MM.1S (cell line): ENCODE data around the gene TECPR2.

Source experiments
- DNase-seq: peaks from one replicate; pipeline ENCODE4 v3.0.0-alpha.2; 2015
- H2AFZ ChIP-seq: fragments of 300-600 bp; sonication (generic); 2 replicates; pipeline ENCODE4 v1.6.0; 2016; ENCODE audit warnings: antibody characterized with exemption, low read length
- H3F3A ChIP-seq: fragments of 300-600 bp; sonication (generic); 2 replicates; pipeline ENCODE4 v1.6.1; 2016; ENCODE audit warnings: mild to moderate bottlenecking, antibody characterized with exemption, low read length, moderate library complexity, mixed read lengths; ENCODE audit not compliant: insufficient read depth
- H3K27ac ChIP-seq: fragments of 300-600 bp; sonication (generic); 2 replicates; pipeline ENCODE4 v1.5.1; 2016; ENCODE audit warnings: mild to moderate bottlenecking, low read length
- H3K27me3 ChIP-seq: fragments of 300-600 bp; sonication (generic); replicated peaks from 2 replicates; pipeline ENCODE4 v1.6.0; 2016; ENCODE audit warnings: low read length; ENCODE audit not compliant: insufficient read depth
- H3K36me3 ChIP-seq: fragments of 300-600 bp; sonication (generic); replicated peaks from 2 replicates; pipeline ENCODE4 v1.6.1; 2016; ENCODE audit warnings: mild to moderate bottlenecking, low read length, mixed read lengths; ENCODE audit not compliant: insufficient read depth
- H3K4me1 ChIP-seq: fragments of 300-600 bp; sonication (generic); 2 replicates; pipeline ENCODE4 v1.6.1; 2016; ENCODE audit warnings: low read length, mixed read lengths
- H3K4me2 ChIP-seq: fragments of 300-600 bp; sonication (generic); 2 replicates; pipeline ENCODE4 v1.6.0; 2016; ENCODE audit warnings: low read depth, low read length
- H3K4me3 ChIP-seq: fragments of 300-600 bp; sonication (generic); 2 replicates; pipeline ENCODE4 v1.5.1; 2016; ENCODE audit warnings: low read length, mixed read lengths
- H3K79me2 ChIP-seq: fragments of 300-600 bp; sonication (generic); 2 replicates; pipeline ENCODE4 v1.6.1; 2016; ENCODE audit warnings: mixed run types, low read length, mixed read lengths
- H3K9ac ChIP-seq: fragments of 300-600 bp; sonication (generic); 2 replicates; pipeline ENCODE4 v1.6.1; 2016; ENCODE audit warnings: low read length, mixed read lengths
- H3K9me2 ChIP-seq: fragments of 300-600 bp; sonication (generic); replicated peaks from 2 replicates; pipeline ENCODE4 v1.6.1; 2016; ENCODE audit warnings: mild to moderate bottlenecking, low read length, mixed read lengths; ENCODE audit not compliant: insufficient read depth
- H3K9me3 ChIP-seq: fragments of 300-600 bp; sonication (generic); replicated peaks from 2 replicates; pipeline ENCODE4 v1.6.1; 2016; ENCODE audit warnings: mild to moderate bottlenecking, low read length, mixed read lengths; ENCODE audit not compliant: insufficient read depth
- H4K20me1 ChIP-seq: fragments of 300-600 bp; sonication (generic); 2 replicates; pipeline ENCODE4 v1.6.1; 2016; ENCODE audit warnings: mild to moderate bottlenecking, low read length, moderate library complexity, mixed read lengths; ENCODE audit not compliant: insufficient read depth
- CTCF ChIP-seq: fragments of 300-600 bp; sonication (generic); IDR thresholded peaks from 2 replicates; pipeline ENCODE4 v1.5.1; 2016; ENCODE audit warnings: antibody characterized with exemption, low read length, mixed read lengths
- EZH2 ChIP-seq: fragments of 300-600 bp; sonication (generic); optimal IDR thresholded peaks from 2 replicates; pipeline ENCODE3; 2017; ENCODE audit warnings: low read depth, mild to moderate bottlenecking, antibody characterized with exemption, low read length, mixed read lengths
- EZH2phosphoT487 ChIP-seq: fragments of 300-600 bp; sonication (generic); IDR thresholded peaks from 2 replicates; pipeline ENCODE4 v1.6.1; 2018; ENCODE audit warnings: antibody characterized with exemption, low read length

The TECPR2 gene

GRCh38 chr14:102430212-102430908 is 67.6 kb downstream of the TECPR2 start:
- no peak overlapping the region for H3K9ac ChIP-seq
- no peaks in the 10 kb centered on the region for H3K36me3 ChIP-seq
- H3F3A ChIP-seq: no peaks in the 10 kb centered on the region
- H3K4me1 ChIP-seq: no peaks in the 10 kb centered on the region
- H3K27ac ChIP-seq: no peak overlapping the region
- TF ChIP-seq EZH2phosphoT487: no peak
- no peak for TF ChIP-seq EZH2
- no peak for TF ChIP-seq CTCF
- no peaks in the 10 kb centered on the region for H3K79me2 ChIP-seq
- no peak overlapping the region for H2AFZ ChIP-seq
- H3K9me2 ChIP-seq: no peaks in the 10 kb centered on the region
- H3K4me3 ChIP-seq: no peak overlapping the region
- no peak overlapping the region for H3K4me2 ChIP-seq
- no peaks in the 10 kb centered on the region for H3K9me3 ChIP-seq
- no peaks in the 10 kb centered on the region for H4K20me1 ChIP-seq
- DNase-seq: no peak
- no peaks in the 10 kb centered on the region for H3K27me3 ChIP-seq

GRCh38 chr14:102431751-102432150 is 69.0 kb downstream of the TECPR2 start:
- no peak for DNase-seq
- Histone ChIP-seq H2AFZ (no peak overlapping the region), H3K36me3 (no peaks in the 10 kb centered on the region)

DNA sequence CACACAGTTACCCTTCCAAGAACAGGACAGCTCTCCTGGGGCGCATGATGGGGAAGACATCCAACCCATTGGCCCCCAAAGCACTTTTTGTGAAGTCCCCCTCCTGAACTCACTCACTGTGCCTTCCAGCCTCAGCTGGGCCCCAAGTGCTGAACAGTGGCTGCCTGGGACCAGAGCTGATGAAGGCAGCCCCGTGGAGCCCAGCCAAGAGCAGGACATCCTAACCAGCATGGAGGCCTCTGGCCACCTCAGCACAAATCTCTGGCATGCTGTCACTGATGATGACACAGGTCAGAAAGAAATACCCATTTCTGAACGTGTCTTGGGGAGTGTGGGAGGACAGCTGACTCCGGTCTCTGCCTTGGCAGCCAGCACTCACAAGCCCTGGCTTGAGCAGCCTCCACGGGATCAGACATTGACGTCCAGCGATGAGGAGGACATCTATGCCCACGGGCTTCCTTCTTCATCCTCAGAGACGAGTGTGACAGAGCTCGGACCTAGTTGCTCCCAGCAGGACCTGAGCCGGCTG is 72.0 kb downstream of the TECPR2 start:
- Histone ChIP-seq H3F3A (no peaks in the 10 kb centered on the region), H4K20me1 (no peaks in the 10 kb centered on the region), H3K4me2 (no peak overlapping the region), H3K4me1 (no peaks in the 10 kb centered on the region), H3K27ac (no peak overlapping the region), H2AFZ (no peak overlapping the region), H3K27me3 (no peaks in the 10 kb centered on the region), H3K9ac (no peak overlapping the region), H3K4me3 (no peak overlapping the region), H3K9me2 (no peaks in the 10 kb centered on the region), H3K9me3 (no peaks in the 10 kb centered on the region), H3K79me2 (no peaks in the 10 kb centered on the region), H3K36me3 (no peaks in the 10 kb centered on the region)
- DNase-seq: no peak
- TF ChIP-seq CTCF: no peak
- TF ChIP-seq EZH2phosphoT487: no peak
- TF ChIP-seq EZH2: no peak

More at GRCh38 chr14:102431751-102432150, 69.0 kb downstream of the TECPR2 start:
- no peak overlapping the region for H3K4me2 ChIP-seq
- no peaks in the 10 kb centered on the region for H3K4me1 ChIP-seq
- H3K27me3 ChIP-seq: no peaks in the 10 kb centered on the region
- no peak overlapping the region for H3K27ac ChIP-seq
- no peaks in the 10 kb centered on the region for H3F3A ChIP-seq
- H3K4me3 ChIP-seq: no peak overlapping the region
- no peaks in the 10 kb centered on the region for H3K9me3 ChIP-seq
- no peaks in the 10 kb centered on the region for H4K20me1 ChIP-seq
- TF ChIP-seq EZH2 (no peak), EZH2phosphoT487 (no peak), CTCF (no peak)
- H3K9me2 ChIP-seq: no peaks in the 10 kb centered on the region
- no peaks in the 10 kb centered on the region for H3K79me2 ChIP-seq
- no peak overlapping the region for H3K9ac ChIP-seq
